Sigmoid colon (tissue), 7 donors: Measurements from ENCODE around the gene ALPP. TPM values are rescaled to one million over a fixed set of nuclear protein-coding genes. Genes with fewer than 3 reads are reported as not detected.
"Not testable (repeated sequence)": the region's sequence is repeated elsewhere in the genome, so short reads cannot be mapped to it uniquely, and the experiment has no call there.

Source experiments
- DNase-seq: peaks from one replicate; pipeline ENCODE4 v3.0.0-alpha.2; 2019
- H3K27ac ChIP-seq, 4 donors: fragments of 200-600 bp; sonication (generic); one replicate each; pipeline ENCODE4 v1.5.1; 2016 to 2019; ENCODE audit warnings: mild to moderate bottlenecking in 1 of 4
- H3K27me3 ChIP-seq, 3 donors: fragments of 200-600 bp; sonication (generic); one replicate each; pipeline ENCODE4 v1.5.1; 2019; ENCODE audit warnings: mild to moderate bottlenecking in 1 of 3
- H3K36me3 ChIP-seq, 4 donors: fragments of 200-600 bp; sonication (generic); one replicate each; pipeline ENCODE4 v1.5.1; 2016 to 2019
- H3K4me1 ChIP-seq, 4 donors: fragments of 200-600 bp; sonication (generic); one replicate each; pipeline ENCODE4 v1.5.1; 2017 to 2019
- H3K4me3 ChIP-seq, 4 donors: fragments of 200-600 bp; sonication (generic); one replicate each; pipeline ENCODE4 v1.5.1; 2017 to 2019; ENCODE audit warnings: mild to moderate bottlenecking in 2 of 4, moderate library complexity in 1 of 4
- H3K9me3 ChIP-seq, 4 donors: fragments of 200-600 bp in 3 of 4; sonication (generic) in 3 of 4; one replicate each; pipeline versions ENCODE4 v1.5.1 to v1.6.1; 2013 to 2019
- EP300 ChIP-seq, 4 donors: sonication (generic); formaldehyde crosslinking; IDR thresholded peaks; one replicate each; pipeline ENCODE4 v1.6.1; 2017; ENCODE audit warnings: antibody characterized with exemption in 4 of 4
- POLR2A ChIP-seq, 2 donors: fragments of 450-650 bp; IDR thresholded peaks; one replicate each; pipeline ENCODE4 v1.6.1; 2016; ENCODE audit warnings: antibody characterized with exemption in 2 of 2, mild to moderate bottlenecking in 2 of 2, moderate library complexity in 2 of 2
- POLR2AphosphoS5 ChIP-seq, 4 donors: sonication (generic); formaldehyde crosslinking; IDR thresholded peaks; one replicate each; pipeline ENCODE4 v1.6.1; 2017; ENCODE audit warnings: antibody characterized with exemption in 4 of 4
- WGBS, 2 donors: extraction: QIAGEN DNeasy Blood & Tissue Kit; methylation state at CpG; one replicate each; pipeline ENCODE4 v1.1.7; 2013; 5-methylcytosine and 5-hydroxymethylcytosine counted together
- intact Hi-C: fragments of 100-400 bp; cut with DNase I; formaldehyde crosslinking; loops from one replicate; pipeline ENCODE4 v1.15.1; 2023
- polyA plus RNA-seq, 3 donors: library from polyadenylated mRNA; stranded (reverse); fragments of 200-250 nt; gene quantifications; one replicate each; pipeline ENCODE4 v1.2.3, GENCODE V29; 2013
- total RNA-seq, 4 donors: library from RNA; depleted of rRNA; stranded (reverse); fragments of >200 nt; gene quantifications; one replicate each; pipeline ENCODE4 v1.1.0, GENCODE V29; 2016
- TF ChIP-seq, protein P1 (sequence below), 4 experiments: fragments of 450-650 bp in 3 of 4; fragments of 200-600 bp in 1 of 4; IDR thresholded peaks; one replicate each; pipeline ENCODE4 v1.5.1; 2016 to 2019; ENCODE audit warnings: antibody characterized with exemption in 4 of 4, mild to moderate bottlenecking in 3 of 4, moderate library complexity in 2 of 4
- donor health status: healthy with polysubstance abuse.
- donor health status: Bipolar disorder and iron deficiency.
- donor health status: healthy.

The ALPP gene
- total and polyA plus RNA-seq, 7 donors, result 0.03 TPM; not detected in 6

DNA sequence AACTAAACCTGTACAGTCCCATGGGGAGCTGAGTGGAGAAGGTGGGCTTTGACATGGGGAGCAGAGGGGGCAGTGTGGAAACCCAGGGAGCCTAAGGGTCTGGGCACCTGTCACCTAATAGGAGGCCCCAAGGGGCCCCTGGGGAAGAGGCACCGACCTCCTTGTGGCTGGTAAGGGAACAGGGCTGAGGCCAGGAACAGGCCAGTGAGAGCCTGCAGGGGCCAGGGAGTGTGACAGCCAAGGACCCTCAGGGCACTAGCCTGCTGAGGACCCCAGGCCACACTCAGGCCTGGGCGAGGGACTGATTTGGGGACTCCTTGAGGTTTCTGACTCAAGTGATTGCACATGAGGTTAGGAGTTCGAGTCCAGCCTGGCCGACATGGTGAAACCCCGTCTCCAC lies 24.5 kb upstream of the ALPP start:
- TF ChIP-seq, protein P1, sequence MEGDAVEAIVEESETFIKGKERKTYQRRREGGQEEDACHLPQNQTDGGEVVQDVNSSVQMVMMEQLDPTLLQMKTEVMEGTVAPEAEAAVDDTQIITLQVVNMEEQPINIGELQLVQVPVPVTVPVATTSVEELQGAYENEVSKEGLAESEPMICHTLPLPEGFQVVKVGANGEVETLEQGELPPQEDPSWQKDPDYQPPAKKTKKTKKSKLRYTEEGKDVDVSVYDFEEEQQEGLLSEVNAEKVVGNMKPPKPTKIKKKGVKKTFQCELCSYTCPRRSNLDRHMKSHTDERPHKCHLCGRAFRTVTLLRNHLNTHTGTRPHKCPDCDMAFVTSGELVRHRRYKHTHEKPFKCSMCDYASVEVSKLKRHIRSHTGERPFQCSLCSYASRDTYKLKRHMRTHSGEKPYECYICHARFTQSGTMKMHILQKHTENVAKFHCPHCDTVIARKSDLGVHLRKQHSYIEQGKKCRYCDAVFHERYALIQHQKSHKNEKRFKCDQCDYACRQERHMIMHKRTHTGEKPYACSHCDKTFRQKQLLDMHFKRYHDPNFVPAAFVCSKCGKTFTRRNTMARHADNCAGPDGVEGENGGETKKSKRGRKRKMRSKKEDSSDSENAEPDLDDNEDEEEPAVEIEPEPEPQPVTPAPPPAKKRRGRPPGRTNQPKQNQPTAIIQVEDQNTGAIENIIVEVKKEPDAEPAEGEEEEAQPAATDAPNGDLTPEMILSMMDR (IDR thresholded peaks at IDR 0.05), result no peak
- TF ChIP-seq POLR2A (IDR thresholded peaks at IDR 0.05) (no peak), EP300 (IDR thresholded peaks at IDR 0.05) (no peak), POLR2AphosphoS5 (IDR thresholded peaks at IDR 0.05) (no peak)
- Histone ChIP-seq H3K4me1 (peaks cover 0 to 19% (median 16%) of the 10 kb centered on the region in 4 donors), H3K27me3 (peaks cover 29 to 58% (median 53%) of the 10 kb centered on the region in 3 donors), H3K27ac (no peak overlapping the region), H3K9me3 (no peaks in the 10 kb centered on the region), H3K4me3 (no peak overlapping the region), H3K36me3 (no peaks in the 10 kb centered on the region)
- peak; percentile 36 for DNase-seq
- WGBS, 2 donors, result 80 to 94% methylated on average over 5 of the region's 5 CpGs
- intact Hi-C loops, result no loop called here

DNA sequence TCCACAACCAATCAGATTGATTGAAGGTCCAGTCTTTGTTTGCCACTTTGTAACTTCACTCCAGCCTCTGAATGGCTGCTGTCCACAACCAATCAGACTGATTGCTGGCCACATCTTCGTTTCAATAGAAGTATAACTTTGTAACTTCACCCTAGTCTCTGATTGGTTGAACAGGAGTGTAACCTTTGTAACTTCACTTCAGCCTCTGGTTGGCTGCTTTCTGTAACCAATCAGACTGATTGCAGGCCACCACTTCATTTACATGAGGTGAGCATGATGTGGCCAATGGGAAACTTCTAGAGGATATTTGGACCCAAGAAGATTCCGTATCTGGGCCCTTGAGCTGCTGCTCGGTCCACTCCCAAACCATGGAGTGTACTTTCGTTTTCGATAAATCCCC lies 16.9 kb upstream of the ALPP start:
- H3K27ac ChIP-seq, result no peak overlapping the region
- peak; percentile 2 for DNase-seq
- H3K9me3 ChIP-seq, result no peaks in the 10 kb centered on the region
- TF ChIP-seq, protein P1 (IDR thresholded peaks at IDR 0.05), result no peak
- TF ChIP-seq POLR2A (IDR thresholded peaks at IDR 0.05) (no peak), POLR2AphosphoS5 (IDR thresholded peaks at IDR 0.05) (no peak), EP300 (IDR thresholded peaks at IDR 0.05) (no peak)
- H3K27me3 ChIP-seq, result no peaks in the 10 kb centered on the region
- WGBS, 2 donors, result 90% methylated on average over 5 of the region's 5 CpGs
- intact Hi-C loops, result no loop called here
- no peak overlapping the region for H3K4me3 ChIP-seq
- no peaks in the 10 kb centered on the region for H3K36me3 ChIP-seq
- peaks cover 0 to 6% (median 0%) of the 10 kb centered on the region in 4 donors for H3K4me1 ChIP-seq

- intact Hi-C loops, result no loop called here
- DNase-seq, result peak; percentile 46
- Histone ChIP-seq H3K4me1 (peaks cover 0 to 6% (median 0%) of the 10 kb centered on the region in 4 donors), H3K36me3 (no peaks in the 10 kb centered on the region), H3K4me3 (no peak overlapping the region), H3K27ac (no peak overlapping the region), H3K9me3 (no peaks in the 10 kb centered on the region), H3K27me3 (no peaks in the 10 kb centered on the region)
- TF ChIP-seq, protein P1 (IDR thresholded peaks at IDR 0.05), result no peak
- TF ChIP-seq POLR2AphosphoS5 (IDR thresholded peaks at IDR 0.05) (no peak), POLR2A (IDR thresholded peaks at IDR 0.05) (no peak), EP300 (IDR thresholded peaks at IDR 0.05) (no peak)
- 78 to 90% methylated on average over 8 of the region's 8 CpGs for WGBS, 2 donors
These were observed 16.2 kb upstream of the ALPP start for GRCh38 chr2:232362174-232362900.

GRCh38 chr2:232363064-232363783 lies 15.3 kb upstream of the ALPP start:
- H3K4me1 ChIP-seq, intact Hi-C loops, H3K9me3 ChIP-seq, H3K27ac ChIP-seq, H3K4me3 ChIP-seq, H3K36me3 ChIP-seq, H3K27me3 ChIP-seq: not testable (repeated sequence)
- DNase-seq, result peak; percentile 30
- WGBS, 2 donors, result 84% methylated on average over 12 of the region's 12 CpGs

- Histone ChIP-seq H3K4me3 (no peak overlapping the region), H3K36me3 (no peaks in the 10 kb centered on the region), H3K27ac (no peak overlapping the region), H3K4me1 (peaks cover 0 to 6% (median 0%) of the 10 kb centered on the region in 4 donors), H3K27me3 (peaks cover 0 to 4% (median 0%) of the 10 kb centered on the region in 3 donors), H3K9me3 (no peaks in the 10 kb centered on the region)
- TF ChIP-seq POLR2AphosphoS5 (IDR thresholded peaks at IDR 0.05), result no peak
- no peak for TF ChIP-seq POLR2A (IDR thresholded peaks at IDR 0.05)
- TF ChIP-seq EP300 (IDR thresholded peaks at IDR 0.05), result no peak
- TF ChIP-seq, protein P1 (IDR thresholded peaks at IDR 0.05), result no peak
- peak; percentile 46 for DNase-seq
- 44 to 74% methylated on average over 14 of the region's 14 CpGs for WGBS, 2 donors
- intact Hi-C loops, result no loop called here
These were observed 14.6 kb upstream of the ALPP start for GRCh38 chr2:232363784-232364615.

DNA sequence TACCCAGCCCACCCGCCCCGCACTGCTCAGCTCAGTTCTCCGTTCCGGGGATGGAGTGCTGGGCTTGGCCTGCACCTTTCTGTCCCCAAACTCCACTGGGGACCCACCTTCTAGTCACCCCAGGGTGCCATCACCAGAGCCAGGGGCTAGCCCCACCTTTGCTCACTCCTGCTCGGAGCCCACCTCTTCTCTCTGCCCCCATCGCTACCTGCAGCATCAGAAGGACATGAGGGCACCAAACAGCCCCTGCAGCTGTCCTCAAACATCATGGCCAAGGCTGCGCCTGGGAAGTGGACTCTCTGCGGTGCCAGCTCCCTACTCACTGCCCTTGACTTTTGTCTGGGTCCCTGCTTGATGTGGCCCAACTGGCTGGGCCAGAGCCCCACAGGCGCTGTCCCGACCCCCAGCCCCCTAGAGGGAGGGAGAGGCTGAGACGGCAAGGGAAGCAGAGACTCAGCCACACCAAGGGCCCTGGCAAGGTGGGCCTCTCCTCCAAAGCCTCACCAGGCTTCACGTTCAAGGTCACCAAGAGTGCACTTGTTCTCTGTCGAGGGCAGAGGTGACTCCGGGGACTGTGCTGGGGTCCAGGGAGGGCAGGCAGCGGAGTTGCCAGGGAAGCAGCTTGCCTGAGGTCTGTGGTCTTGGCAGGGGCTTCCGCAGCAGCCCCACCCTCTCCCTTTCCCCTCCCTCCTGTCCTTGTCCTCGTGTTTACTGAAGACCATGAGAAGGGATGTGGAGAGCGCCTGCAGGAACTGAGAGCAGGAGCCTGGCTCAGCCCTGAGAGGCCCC lies 13.6 kb upstream of the ALPP start:
- WGBS, 2 donors, result 75 to 77% methylated on average over 18 of the region's 18 CpGs
- DNase-seq, result peak; percentile 30

More for the DNA sequence above, 13.6 kb upstream of the ALPP start:
- H3K36me3 ChIP-seq, H3K27ac ChIP-seq, H3K4me3 ChIP-seq, H3K4me1 ChIP-seq, H3K9me3 ChIP-seq, intact Hi-C loops, H3K27me3 ChIP-seq: not testable (repeated sequence)
